HuH-7.5 (cell line): ENCODE results near the gene ACSM6.

Experiments
- DNase-seq: peaks from one replicate; pipeline ENCODE4 v3.0.0; 2011; ENCODE audit warnings: low spot score

ACSM6 gene

DNA sequence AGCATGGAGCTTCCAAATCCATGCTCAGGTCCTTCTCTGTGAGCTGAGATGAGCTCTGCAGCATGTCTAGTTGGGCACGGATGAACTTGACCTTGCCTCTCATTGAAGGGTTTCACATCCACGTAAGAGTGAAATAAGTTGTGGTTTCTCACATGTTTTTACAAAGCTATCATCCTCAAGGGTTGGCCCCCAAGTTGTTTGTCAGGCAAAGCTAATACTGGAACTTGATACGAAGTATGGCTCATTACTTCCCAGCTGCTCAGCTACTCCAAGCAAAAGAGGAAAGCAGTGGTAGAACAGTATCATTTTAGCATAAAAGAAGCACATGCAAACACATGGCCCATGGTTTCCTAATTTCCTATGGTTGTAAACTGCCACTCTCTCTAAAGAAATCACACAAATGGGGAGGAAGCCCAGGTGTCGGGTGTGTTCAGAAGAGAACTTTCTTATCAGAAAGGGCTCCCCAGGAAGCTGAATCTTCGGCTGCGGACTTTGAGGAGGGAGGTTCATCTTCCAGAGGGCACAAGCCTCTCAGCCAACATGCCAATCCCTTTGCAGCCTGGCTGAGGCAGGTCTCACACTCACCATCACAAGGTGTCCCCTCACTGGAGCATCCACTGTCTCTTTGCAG lies 51.5 kb downstream of the ACSM6 start:
- DNase-seq: no peak

DNA sequence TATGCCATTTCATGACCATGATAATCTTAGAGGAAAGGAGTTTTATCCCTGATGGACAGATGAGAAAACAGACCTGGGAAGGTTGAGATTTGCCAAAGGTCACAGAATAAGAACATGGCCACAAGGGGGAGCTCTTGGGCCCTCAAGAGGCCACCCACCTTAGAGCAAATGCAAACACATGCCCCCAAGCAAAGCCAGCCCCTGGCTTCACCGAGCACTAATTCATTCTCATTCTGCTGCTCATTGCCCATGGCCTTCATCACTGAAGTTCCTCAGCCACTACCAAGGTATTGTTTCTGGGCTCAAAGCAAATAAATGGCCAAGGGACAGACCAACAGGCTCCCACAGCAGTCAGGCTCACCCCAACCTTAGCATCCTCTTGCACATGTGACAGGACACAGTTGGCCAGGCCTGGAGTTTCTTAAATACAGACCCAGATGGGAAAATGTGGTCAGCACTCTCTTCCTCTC lies 52.6 kb downstream of the ACSM6 start:
- DNase-seq: peak; percentile 44

DNA sequence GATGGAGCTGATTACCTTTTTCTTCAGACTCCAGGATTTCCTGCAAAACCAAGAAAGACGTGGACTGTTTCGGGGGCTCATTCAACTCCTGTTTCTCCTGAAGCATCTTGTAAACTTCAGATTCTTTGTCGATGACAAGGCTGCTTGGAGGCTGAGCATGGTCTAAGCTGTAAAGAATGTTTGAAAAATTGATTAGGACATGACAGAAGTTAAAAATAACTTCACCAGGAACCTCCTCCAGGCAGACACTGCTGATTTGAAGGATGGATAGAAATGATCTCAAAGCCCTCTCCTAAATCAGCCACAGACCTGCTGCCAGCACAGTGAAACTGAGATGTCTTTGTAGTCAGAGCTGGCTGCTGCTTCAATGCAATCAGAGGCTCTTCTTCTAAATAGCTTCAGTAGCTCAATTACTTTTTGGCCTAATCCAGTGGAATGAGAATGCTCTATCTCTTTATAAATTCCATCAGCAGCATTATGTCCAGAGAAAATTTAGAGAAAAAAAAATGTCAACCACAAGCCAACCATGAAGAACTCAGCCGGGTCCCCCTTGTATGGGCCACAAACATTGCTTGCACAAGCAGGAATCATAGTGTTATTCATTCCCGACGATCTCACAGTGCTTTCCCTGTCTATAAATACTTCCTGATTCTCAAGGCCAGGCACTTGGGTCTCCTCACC lies 53.3 kb downstream of the ACSM6 start:
- no peak for DNase-seq

DNA sequence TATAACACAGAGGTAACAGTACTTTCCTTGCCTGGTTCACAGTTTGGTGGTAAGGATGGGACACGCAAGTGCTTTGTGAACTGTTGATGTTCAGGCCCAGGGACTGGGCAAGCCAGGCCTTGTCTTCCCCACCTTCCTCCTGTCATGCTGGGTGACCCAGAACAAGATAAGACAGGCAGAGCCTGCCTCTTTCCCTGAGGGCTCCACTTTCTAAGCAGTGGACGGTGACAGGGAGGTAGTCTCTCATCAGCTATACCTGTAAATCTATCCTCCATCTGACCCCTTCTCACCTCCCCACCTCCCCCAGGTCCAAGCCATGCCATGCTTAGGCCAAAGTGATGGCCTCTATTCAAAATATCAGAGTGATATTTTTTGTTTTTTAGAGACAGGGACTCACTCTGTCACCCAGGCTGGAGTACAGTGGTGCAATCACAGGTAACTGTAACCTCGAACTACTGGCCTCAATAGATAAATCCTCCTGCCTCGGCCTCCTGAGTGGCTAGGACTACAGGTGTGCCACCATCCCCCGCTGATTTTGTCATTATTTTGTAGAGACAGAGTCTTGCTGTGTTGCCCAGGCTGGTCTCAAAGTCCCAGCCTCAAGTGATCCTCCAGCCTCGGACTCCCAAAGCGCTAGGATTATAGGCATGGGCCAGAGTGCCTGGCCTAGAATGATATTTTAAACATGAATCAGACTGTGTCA lies 54.0 kb downstream of the ACSM6 start:
- DNase-seq: no peak

DNA sequence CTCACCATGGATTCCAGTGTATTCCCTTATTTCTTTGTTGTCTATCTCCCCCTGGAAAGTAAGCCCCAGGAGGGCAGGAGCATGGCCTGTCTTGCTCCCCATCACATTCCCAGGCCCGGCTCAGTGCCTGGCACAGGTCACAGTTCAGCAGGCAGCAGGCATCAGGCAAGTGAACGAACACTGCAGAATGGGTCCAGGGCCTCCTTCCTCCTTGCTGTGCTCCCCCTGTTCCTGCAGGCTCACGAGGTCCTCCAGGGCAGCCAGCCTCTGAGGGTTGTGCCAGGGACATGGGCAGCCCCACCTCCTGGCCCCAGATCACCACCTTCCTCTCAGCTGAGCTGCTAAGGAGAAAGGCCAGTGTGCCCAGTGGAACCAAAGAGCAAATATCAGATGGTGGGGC lies 55.0 kb downstream of the ACSM6 start:
- DNase-seq: no peak

- DNase-seq: no peak
These were observed 55.4 kb downstream of the ACSM6 start for GRCh38 chr10:95249467-95249866.

- DNase-seq: no peak
These were observed 56.8 kb downstream of the ACSM6 start for GRCh38 chr10:95250856-95251255.

DNA sequence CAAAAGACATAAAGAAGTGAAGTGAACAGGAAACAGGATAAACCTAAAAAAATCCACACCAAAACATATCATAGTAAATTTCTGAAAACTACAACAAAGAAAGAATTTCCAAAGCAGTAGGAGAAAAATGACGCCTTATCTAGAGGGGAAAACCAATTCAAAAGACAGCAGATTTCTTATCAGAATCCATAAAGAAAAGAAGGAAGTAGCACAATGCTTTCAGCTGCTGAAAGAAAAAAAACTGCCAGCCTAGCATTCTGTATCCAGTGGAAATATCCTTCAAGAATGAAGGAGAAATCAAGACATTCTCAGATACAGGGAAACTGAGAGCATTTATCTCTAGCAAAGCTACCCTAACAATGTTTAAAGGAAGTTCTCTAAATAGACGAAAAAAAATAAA lies 59.0 kb downstream of the ACSM6 start:
- DNase-seq: no peak

DNA sequence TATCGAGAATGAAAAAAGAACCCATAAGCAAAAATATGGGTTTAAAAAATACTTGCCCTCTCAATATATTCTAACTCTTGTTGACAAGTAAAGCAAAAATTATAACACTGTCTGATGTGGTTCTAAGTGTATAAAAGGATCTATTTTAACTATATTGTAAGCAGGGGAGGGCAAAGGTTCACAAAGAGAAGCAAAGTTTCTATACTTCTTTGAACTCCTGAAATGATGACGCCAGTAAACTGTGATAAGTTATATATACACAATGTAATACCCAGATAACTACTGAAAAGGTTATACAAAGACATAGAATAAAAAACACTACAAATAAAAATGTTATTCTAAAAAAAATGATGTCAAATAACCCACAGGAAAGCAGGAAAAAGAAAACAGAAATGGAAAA lies 59.6 kb downstream of the ACSM6 start:
- no peak for DNase-seq

DNA sequence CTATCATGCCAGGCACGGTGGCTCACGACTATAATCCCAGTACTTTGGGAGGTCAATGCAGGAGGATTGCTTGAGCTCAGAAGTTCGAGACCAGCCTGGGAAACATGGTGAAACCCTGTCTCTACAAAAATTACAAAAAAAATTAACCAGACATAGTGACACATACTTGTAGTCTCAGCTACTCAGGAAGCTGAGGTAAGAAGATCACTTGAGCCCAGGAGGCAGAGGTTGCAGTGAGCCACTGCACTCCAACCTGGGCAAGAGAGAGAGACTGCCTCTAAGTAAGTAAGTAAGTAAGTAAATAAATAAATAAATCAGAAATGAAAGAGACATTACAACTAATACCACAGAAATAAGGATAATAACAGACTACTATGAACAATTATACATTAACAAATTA lies 60.6 kb downstream of the ACSM6 start:
- DNase-seq: no peak

- no peak for DNase-seq
These were observed 62.2 kb downstream of the ACSM6 start for GRCh38 chr10:95256268-95256667.

DNA sequence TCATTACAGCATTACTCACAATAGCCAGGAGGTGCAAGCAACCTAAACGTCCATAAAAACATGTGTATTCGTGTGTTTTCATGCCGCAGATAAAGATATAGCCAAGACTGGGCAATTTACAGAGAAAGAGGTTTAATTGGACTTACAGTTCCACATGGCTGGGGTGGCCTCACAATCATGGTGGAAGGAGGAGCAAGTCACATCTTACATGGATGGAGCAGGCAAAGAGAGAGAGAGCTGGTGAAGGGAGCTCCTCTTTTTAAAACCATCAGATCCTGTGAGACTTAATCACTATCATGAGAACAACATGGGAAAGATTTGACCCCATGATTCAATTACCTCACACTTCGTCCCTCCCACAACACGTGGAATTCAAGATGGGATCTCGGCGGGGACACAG lies 63.8 kb downstream of the ACSM6 start:
- no peak for DNase-seq

DNA sequence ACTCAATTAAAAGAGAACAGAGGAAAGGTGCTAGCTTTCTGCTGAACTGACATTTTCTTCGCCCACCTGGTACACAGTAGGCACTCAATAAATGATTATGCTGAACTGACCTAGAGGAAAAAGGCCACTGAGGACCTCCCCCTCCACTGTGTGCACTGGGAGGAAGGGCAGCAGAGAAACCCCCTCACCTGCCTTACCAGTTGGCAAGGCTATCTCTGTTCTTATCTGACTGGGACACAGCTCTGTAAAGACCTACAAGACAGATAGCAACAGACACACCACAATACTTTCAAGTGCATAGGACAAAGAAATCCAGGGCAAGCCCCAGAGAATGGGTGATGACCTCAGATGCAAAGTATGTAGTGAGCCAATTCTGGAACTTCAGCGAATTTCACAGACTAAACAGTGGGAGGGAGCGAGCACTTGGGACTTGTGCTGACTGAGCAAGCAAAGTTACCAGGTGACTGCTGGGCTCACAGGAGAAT lies 66.4 kb downstream of the ACSM6 start:
- peak; percentile 52 for DNase-seq

DNA sequence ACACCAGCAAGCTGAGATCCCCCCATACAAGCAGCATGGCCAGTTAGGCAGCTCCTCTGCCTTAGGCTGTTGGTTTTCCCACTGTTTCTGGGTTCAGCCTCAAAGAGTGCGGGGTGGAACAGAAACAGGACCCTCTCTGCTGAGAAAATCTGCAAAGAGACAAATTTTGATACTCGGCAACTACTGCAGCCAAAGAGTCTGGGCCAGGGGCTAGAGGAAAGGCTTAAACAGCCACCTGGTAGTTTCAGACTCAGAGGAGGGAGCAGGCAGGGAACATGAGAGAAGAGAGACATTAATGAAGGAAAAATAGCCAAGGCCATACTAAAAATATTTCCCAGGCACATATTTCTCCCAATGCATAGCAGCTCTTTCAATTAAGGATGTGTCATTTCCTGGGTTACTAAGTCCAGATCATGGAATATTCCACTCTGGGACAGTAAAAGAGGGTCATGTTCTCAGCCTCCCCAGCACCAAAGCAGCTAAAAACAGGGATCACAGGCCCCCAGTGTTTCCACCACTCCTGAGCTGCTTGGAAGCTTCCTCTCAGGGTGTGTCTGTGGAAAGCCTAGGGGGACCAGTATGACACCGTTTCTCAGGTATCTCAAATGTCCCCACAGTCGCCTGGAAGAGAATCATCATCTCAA lies 67.0 kb downstream of the ACSM6 start:
- no peak for DNase-seq

- DNase-seq: no peak
These were observed 67.9 kb downstream of the ACSM6 start for GRCh38 chr10:95261926-95262325.

DNA sequence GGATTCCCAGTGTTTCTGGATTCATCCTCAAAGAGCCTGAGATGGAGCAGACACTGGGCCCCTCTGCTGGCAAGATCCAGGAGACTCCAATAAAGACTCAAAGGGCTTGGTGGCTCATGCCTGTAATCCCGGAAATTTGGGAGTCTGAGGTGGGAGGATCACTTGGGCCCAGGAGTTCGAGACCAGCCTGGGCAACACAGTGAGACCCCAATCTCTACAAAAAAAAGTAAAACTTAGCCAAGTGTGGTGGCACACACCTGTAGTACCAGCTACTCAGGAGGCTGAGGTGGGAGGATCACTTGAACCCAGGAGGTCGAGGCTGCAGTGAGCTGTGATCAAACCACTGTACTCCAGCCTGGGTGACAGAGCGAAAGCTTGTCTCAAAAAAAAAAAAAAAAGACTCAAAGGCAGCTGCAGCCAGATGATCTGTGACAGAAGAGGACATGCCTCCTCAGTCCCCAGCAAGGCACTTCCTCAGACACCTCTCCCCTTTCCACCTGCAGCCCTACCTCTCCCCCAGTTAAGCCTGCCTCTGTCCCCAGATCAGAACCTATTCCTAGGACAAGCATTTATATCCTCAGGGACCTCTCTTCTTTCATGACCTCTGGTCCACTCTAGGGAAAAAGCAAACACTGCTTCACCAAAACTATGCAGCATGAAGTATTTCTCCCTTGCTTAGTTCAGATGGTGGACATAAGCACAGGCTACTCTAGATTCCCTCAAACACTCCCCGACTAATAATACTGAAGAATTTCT lies 68.9 kb downstream of the ACSM6 start:
- DNase-seq: no peak

- no peak for DNase-seq
These were observed 69.8 kb downstream of the ACSM6 start for GRCh38 chr10:95263864-95264226.

DNA sequence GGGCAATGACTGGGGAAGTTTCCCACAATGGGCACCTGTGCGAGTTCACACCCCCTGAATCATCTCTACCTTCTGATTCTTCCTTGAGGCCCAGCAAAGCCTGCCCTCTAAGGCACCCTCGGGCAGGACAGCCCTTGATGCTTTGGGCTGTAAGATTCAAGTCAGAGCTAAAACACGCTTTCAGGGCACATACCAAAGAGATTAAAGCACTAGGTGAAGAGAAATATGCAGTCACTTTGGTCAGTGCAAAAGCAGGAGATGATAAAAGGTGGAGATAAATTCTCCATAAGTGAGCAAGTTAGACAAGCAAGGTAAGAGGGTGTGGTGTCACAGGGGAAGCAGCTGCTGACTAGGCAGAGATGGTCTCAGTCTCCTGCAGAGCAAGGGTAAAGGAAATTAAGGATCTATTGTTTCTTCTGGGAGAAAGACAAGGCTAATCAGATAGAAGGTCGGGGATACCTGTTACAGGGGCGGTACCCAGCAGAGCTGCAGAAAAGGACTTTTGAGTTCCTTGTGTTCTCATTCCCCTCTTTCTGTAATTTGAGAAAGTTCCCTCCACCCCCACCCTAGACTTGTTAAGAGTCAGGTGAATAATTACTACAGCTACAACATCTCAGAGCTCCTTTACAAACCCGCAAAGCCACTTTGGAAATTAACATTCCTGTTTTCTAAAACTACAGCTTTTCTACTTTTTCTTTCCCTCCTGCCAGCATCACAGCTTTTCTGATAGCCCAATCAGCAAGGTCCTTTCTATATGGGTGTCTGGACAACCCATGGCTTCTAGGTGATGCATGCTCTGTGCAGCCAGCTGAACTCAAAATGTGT lies 70.4 kb downstream of the ACSM6 start:
- no peak for DNase-seq

DNA sequence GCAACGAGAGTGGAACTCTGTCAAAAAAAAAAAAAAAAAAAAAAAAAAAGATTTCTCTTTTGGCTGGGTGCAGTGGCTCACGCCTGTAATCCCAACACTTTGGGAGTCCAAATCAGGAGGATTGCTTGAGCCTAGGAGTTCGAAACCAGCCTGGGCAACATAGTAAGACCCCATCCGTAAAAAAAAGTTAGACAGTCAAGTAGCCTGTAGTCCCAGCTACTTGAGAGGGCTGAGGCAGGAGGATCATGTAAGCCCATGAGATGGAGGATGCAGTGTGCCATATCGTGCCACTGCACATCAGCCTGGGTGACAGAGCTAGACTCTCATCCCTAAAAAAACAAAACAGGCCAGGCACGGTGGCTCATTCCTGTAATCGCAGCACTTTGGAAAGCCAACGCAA lies 71.5 kb downstream of the ACSM6 start:
- DNase-seq: no peak

- DNase-seq: peak; percentile 42
These were observed 72.6 kb downstream of the ACSM6 start for GRCh38 chr10:95266674-95267095.

- DNase-seq: no peak
These were observed 73.2 kb downstream of the ACSM6 start for GRCh38 chr10:95267251-95267650.
